Activated naive CD4-positive, alpha-beta T cell treated with anti-CD3 and anti-CD28 coated beads for 36 hours (primary cell): Measurements from ENCODE around the gene PDE6G. TPM values are rescaled to one million over a fixed set of nuclear protein-coding genes. Genes with fewer than 3 reads are reported as not detected.

ENCODE experiments used
- CTCF ChIA-PET: fragments of 350-600 bp; sonication (Branson Sonifier 250); formaldehyde crosslinking; loops from one replicate; lab custom pipeline; 2021; ENCODE audit warnings: antibody characterized with exemption; lab: Charles Lee
- DNase-seq: peaks from one replicate; pipeline ENCODE4 v3.0.0-alpha.2; 2020
- H3K27ac Mint-ChIP-seq: one replicate; pipeline ENCODE4 v1.8.0; 2021; ENCODE audit warnings: mild to moderate bottlenecking, mixed read lengths
- H3K27me3 Mint-ChIP-seq: one replicate; pipeline ENCODE4 v1.8.0; 2021; ENCODE audit warnings: low read depth, mixed read lengths
- H3K36me3 Mint-ChIP-seq: one replicate; pipeline ENCODE4 v1.8.0; 2021; ENCODE audit warnings: low read depth, mixed read lengths
- H3K4me1 Mint-ChIP-seq: one replicate; pipeline ENCODE4 v1.8.0; 2021; ENCODE audit warnings: low read depth, mixed read lengths
- H3K4me3 Mint-ChIP-seq: one replicate; pipeline ENCODE4 v1.8.0; 2021; ENCODE audit warnings: mild to moderate bottlenecking, moderate library complexity, mixed read lengths
- H3K9me3 Mint-ChIP-seq: one replicate; pipeline ENCODE4 v1.8.0; 2021; ENCODE audit warnings: mixed read lengths
- intact Hi-C: fragments of 100-400 bp; cut with micrococcal nuclease; formaldehyde crosslinking; loops from one replicate; pipeline ENCODE4 v1.15.1; 2023
- total RNA-seq, 2 experiments: library from RNA; stranded (reverse); gene quantifications; one replicate each; pipeline ENCODE4 v1.2.3, GENCODE V29; 2021

Gene PDE6G
- total RNA-seq, 2 experiments from 2014 or later: 0.83 to 0.89 TPM

DNA sequence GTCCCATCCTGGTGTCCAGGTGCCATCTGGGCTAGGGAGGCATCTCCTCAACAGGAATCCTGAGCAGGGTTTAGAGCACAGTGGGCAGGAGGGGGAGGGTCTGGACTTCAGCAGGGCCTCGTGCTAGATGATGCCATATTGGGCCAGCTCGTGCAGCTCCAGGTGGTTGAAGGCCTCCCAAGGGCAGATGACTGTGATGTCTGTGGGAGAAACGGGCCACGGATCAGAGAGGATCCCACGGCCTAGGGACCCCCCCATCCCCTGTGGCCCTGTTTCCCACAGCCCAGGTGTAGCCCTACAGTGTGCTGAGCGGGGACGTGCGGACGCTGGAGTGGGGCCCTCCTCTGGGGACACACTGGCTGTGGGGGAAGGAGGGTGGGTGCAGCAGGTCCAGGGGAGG lies 5.4 kb downstream of the PDE6G start:
- H3K27me3 Mint-ChIP-seq: peaks cover 26% of the 10 kb centered on the region

DNA sequence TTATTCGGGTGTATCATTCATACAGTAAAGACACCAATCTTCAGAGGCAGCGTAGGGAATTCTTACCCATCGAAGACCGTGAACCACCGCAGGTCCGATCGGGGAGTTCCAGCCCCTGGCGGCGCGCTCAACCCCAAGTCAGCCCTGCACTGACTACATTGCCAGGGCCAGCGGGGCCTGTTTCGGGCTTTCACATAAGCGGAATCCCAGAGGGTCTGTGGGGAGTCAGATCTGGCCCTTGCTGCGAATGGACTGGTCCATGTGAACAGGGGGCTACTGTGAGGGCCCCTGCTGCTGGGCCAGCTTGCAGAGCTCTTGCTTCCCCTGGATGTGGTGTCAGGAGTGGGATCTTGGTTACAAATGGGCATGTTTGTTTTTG lies 7.6 kb downstream of the PDE6G start:
- no peak for DNase-seq
- no peaks in the 10 kb centered on the region for H3K36me3 Mint-ChIP-seq
- no peaks in the 10 kb centered on the region for H3K9me3 Mint-ChIP-seq
- H3K4me1 Mint-ChIP-seq: peaks cover 7% of the 10 kb centered on the region
- H3K27ac Mint-ChIP-seq: no peak overlapping the region
- CTCF ChIA-PET: no interaction called here
- intact Hi-C loops: no loop called here
- peaks cover 26% of the 10 kb centered on the region for H3K27me3 Mint-ChIP-seq
- no peak overlapping the region for H3K4me3 Mint-ChIP-seq

More for the DNA sequence above, 5.4 kb downstream of the PDE6G start:
- intact Hi-C loops: no loop called here
- CTCF ChIA-PET: interaction anchor here (0.8 kb wide), 1 partner anchor 15 kb away, joined by 3 read pairs; no protein-coding TSS in a partner anchor
- no peak overlapping the region for H3K27ac Mint-ChIP-seq
- H3K9me3 Mint-ChIP-seq: no peaks in the 10 kb centered on the region
- no peak overlapping the region for H3K4me3 Mint-ChIP-seq
- no peaks in the 10 kb centered on the region for H3K36me3 Mint-ChIP-seq
- DNase-seq: no peak
- H3K4me1 Mint-ChIP-seq: peaks cover 7% of the 10 kb centered on the region

DNA sequence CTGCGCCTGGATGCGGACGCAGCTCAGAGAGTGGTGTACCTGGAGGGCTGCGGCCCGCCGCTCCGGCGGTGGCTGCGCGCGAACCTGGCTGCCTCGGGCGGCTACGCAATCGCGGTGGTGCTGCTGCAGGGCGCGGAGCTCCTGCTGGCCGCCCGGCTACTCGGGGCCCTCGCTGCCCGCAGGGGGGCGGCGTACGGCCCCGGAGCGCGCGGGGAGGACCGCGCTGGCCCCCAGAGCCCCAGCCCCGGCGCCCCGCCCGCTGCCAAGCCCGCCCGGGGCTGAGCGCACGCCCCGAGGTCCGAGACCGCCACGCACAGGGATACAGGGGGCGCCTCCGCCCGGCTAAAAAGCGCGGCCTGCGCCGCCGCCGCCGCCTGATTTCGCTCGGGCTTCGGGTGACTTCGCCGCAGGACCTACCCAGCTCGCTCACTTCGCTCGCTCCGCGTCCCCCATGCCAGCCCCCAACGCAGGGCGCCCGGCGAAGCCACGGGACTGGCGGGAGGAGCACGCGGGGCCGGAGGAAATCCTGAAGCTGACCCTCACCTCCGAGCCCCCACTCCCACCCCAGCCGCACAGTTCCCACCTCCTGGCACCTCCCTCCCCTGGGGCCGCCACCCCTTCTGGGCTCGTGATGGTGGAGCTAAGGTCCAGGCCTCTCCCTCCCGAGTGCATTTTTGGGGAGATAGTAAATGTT lies 8.2 kb downstream of the PDE6G start:
- Mint-ChIP-seq H3K9me3 (no peaks in the 10 kb centered on the region), H3K4me3 (no peak overlapping the region), H3K27ac (no peak overlapping the region), H3K36me3 (no peaks in the 10 kb centered on the region), H3K27me3 (peaks cover 23% of the 10 kb centered on the region), H3K4me1 (peaks cover 2% of the 10 kb centered on the region)
- CTCF ChIA-PET: interaction anchor here (0.5 kb wide), 1 partner anchor 82 kb away, joined by 3 read pairs; no protein-coding TSS in a partner anchor
- intact Hi-C loops: no loop called here
- no peak for DNase-seq

DNA sequence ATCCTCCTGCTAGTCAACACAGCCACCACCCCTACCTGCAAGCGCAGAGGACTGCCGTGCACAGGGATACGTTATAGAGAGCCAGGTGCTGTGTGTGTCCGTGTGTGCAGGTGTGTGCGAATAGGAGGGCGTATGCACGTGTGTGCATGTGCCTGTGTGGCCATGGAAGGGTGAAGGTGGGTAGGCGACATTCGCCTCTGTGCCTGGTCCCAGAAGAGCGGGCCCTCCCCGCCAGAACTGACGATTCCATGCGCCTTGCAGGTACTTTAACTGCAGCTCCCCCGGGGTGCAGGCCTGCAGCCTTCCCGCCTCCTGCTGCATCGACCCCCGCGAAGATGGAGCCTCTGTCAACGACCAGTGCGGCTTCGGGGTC lies 8.7 kb downstream of the PDE6G start:
- no peaks in the 10 kb centered on the region for H3K4me1 Mint-ChIP-seq
- H3K9me3 Mint-ChIP-seq: no peaks in the 10 kb centered on the region
- CTCF ChIA-PET: interaction anchor here (0.5 kb wide), 1 partner anchor 82 kb away, joined by 3 read pairs; no protein-coding TSS in a partner anchor
- no peak overlapping the region for H3K27ac Mint-ChIP-seq
- peaks cover 23% of the 10 kb centered on the region for H3K27me3 Mint-ChIP-seq
- intact Hi-C loops: no loop called here
- no peak for DNase-seq
- no peaks in the 10 kb centered on the region for H3K36me3 Mint-ChIP-seq
- H3K4me3 Mint-ChIP-seq: no peak overlapping the region

DNA sequence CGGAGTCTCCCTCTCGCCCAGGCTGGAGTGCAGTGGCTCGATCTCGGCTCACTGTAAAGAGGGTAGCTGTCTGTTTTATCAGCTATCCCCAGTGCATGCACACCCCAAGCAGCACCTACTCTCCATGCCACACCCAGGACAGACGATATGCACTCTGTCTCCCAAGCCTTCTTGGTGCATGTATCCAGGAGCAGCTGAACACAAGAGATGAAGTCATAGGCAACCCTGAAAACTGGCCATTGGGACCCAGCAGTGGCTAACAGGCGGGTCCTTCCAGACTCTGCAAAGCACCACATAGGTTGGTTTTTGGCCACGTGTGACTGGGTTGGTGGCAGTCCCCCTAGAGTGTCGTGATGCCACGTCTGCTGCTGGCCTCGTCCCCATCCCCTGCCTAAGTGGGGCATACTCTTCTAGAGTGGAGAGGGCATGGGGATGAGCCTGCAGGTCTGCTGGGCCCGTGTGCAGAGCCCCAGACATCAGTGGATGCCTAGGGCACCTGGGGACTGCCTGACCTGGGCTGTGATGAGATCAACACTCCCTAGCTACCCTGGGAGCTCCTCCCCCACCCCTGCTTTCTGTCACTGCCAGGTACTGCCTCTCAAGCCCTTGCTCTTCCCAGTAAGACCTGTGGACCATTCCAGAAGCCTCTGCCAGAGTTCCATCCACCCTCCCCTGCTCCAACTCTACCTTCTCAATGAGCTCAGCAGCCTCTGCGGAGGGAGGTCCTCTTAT lies 9.3 kb downstream of the PDE6G start:
- no peak for DNase-seq
- Mint-ChIP-seq H3K36me3 (no peaks in the 10 kb centered on the region), H3K27ac (no peak overlapping the region), H3K27me3 (peaks cover 23% of the 10 kb centered on the region), H3K9me3 (no peaks in the 10 kb centered on the region), H3K4me1 (no peaks in the 10 kb centered on the region), H3K4me3 (no peak overlapping the region)
- intact Hi-C loops: no loop called here
- CTCF ChIA-PET: interaction anchor here (0.5 kb wide), 1 partner anchor 83 kb away, joined by 3 read pairs; no protein-coding TSS in a partner anchor

DNA sequence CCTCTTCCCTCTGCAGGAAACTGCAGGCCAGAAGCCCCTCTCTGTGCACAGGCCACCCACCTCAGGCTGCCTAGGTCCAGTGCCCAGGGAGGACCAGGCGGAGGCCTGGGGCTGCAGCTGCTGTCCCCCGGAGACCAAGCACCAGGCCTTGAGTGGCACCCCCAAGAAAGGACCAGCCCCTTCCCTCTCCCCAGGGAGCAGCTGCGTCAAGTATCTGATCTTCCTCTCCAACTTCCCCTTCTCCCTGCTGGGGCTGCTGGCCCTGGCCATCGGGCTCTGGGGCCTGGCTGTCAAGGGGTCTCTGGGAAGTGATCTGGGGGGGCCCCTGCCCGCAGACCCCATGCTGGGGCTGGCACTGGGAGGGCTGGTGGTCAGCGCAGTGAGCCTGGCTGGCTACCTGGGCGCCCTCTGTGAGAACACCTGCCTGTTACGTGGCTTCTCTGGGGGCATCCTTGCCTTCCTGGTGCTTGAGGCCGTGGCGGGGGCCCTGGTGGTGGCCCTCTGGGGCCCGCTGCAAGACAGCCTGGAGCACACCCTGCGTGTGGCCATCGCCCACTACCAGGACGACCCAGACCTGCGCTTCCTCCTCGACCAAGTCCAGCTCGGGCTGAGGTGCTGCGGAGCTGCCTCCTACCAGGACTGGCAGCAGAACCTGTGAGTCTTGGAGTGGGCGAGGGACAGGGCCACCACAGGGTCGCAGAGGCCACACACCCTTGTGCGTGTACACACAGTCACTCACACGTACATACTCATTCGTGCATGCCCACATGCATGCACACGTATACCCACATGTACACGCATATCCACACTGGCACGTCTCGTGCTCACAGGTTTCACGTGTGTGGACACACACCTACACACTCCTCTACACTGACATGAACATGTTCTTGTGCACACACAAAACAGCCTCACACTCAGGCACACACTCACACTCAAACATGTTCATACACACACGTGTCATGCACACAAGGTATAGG lies 11.1 kb downstream of the PDE6G start:
- Mint-ChIP-seq H3K4me3 (no peak overlapping the region), H3K9me3 (no peaks in the 10 kb centered on the region), H3K27me3 (peaks cover 18% of the 10 kb centered on the region), H3K36me3 (no peaks in the 10 kb centered on the region), H3K4me1 (no peaks in the 10 kb centered on the region), H3K27ac (no peak overlapping the region)
- CTCF ChIA-PET: no interaction called here
- intact Hi-C loops: no loop called here
- no peak for DNase-seq

DNA sequence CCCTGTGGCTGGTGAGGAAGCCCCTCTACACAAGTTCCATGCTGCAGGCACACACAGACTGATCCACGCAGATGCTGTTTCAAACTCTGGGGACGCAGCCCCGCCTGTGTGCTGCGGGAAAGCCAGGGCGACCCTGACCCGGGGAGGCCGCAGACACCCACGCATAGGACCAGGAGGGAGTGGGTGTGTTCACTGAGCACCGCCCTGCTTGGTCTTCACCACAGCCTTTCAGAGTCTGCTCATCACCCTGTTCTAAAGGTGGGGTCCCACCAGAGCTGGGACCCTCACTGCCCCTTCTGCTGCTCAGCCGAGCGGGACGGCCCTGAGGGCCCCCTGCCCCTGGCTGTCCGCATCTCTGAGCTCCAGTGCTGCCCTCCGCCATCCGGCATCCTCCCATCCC lies 11.8 kb downstream of the PDE6G start:
- H3K9me3 Mint-ChIP-seq: no peaks in the 10 kb centered on the region
- no peaks in the 10 kb centered on the region for H3K4me1 Mint-ChIP-seq
- CTCF ChIA-PET: no interaction called here
- peaks cover 13% of the 10 kb centered on the region for H3K27me3 Mint-ChIP-seq
- intact Hi-C loops: no loop called here
- no peak overlapping the region for H3K4me3 Mint-ChIP-seq
- H3K36me3 Mint-ChIP-seq: no peaks in the 10 kb centered on the region
- H3K27ac Mint-ChIP-seq: no peak overlapping the region
- DNase-seq: no peak

DNA sequence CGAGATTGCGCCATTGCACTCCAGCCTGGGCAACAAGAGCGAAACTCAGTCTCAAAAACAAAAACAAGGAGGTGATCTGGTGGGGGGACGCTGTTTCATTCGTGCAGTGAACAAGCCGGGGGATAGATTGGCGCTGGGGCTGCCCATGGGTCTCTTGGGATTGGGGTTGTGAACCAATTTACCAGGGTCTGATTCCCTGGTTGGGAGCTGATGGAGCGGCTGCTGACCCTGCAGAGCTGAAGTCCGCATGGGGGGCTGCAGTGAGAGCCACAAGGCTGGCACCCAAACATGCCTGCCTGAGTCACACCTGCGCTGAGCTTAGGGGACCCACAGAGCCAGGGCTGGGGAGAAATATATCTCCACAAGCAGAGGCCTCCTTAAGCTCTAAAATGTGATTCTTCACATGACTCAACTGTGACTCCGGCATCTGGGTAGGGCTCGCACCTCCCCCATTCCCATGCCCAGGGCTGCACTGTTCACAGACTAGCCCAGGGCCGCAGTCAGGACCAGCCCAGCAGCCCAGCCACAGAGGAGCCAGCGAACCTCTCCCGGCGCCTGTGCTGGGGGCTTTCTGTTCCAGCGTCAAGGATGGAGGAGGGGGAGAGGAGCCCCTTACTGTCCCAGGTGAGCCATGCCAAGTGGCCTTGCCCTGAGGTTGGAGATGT lies 14.4 kb downstream of the PDE6G start:
- no peaks in the 10 kb centered on the region for H3K27me3 Mint-ChIP-seq
- DNase-seq: no peak
- no peak overlapping the region for H3K27ac Mint-ChIP-seq
- no peak overlapping the region for H3K4me3 Mint-ChIP-seq
- intact Hi-C loops: no loop called here
- H3K9me3 Mint-ChIP-seq: no peaks in the 10 kb centered on the region
- no peaks in the 10 kb centered on the region for H3K36me3 Mint-ChIP-seq
- H3K4me1 Mint-ChIP-seq: peaks cover 3% of the 10 kb centered on the region
- CTCF ChIA-PET: no interaction called here

DNA sequence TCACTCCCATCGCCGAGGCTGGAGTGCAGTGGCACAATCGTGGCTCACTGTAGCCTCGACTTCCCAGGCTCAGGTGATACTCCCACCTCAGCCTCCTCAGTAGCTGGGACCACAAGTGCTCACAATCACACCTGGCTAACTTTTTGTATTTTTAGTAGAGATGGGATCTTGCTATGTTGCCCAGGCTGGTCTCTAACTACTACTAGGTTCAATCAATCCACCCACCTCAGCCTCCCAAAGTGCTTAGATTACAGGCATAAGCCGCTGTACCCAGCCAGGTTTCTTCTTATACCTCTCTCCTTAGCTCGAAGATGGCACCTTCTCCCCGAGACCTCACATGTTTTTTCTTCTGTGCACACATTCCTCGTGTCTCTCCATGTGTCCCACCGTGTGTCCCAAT lies 16.3 kb downstream of the PDE6G start:
- CTCF ChIA-PET: no interaction called here
- no peak for DNase-seq
- H3K27ac Mint-ChIP-seq: no peak overlapping the region
- no peak overlapping the region for H3K4me3 Mint-ChIP-seq
- H3K27me3 Mint-ChIP-seq: no peaks in the 10 kb centered on the region
- H3K4me1 Mint-ChIP-seq: peaks cover 14% of the 10 kb centered on the region
- H3K9me3 Mint-ChIP-seq: no peaks in the 10 kb centered on the region
- no peaks in the 10 kb centered on the region for H3K36me3 Mint-ChIP-seq
- intact Hi-C loops: no loop called here

DNA sequence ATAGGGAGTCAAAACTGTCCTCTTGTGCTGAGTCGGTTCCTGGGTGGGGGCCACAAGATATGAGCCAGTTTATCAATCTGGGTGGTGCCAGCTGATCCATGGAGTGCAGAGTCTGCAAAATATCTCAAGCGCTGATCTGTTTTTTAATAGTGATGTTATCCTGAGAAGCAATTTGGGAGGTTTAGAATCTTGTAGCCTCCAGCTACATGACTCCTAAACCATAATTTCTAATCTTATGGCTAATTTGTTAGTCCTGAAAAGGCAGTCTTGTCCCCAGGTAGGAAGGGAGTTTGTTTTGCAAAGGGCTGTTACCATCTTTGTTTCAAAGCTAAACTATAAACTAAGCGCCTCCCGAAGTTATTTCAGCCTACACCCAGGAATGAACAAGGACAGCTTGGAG lies 17.7 kb downstream of the PDE6G start:
- CTCF ChIA-PET: no interaction called here
- Mint-ChIP-seq H3K4me3 (no peak overlapping the region), H3K27me3 (no peaks in the 10 kb centered on the region), H3K4me1 (peaks cover 20% of the 10 kb centered on the region), H3K36me3 (peaks cover 1% of the 10 kb centered on the region), H3K9me3 (no peaks in the 10 kb centered on the region), H3K27ac (no peak overlapping the region)
- no peak for DNase-seq
- intact Hi-C loops: no loop called here

DNA sequence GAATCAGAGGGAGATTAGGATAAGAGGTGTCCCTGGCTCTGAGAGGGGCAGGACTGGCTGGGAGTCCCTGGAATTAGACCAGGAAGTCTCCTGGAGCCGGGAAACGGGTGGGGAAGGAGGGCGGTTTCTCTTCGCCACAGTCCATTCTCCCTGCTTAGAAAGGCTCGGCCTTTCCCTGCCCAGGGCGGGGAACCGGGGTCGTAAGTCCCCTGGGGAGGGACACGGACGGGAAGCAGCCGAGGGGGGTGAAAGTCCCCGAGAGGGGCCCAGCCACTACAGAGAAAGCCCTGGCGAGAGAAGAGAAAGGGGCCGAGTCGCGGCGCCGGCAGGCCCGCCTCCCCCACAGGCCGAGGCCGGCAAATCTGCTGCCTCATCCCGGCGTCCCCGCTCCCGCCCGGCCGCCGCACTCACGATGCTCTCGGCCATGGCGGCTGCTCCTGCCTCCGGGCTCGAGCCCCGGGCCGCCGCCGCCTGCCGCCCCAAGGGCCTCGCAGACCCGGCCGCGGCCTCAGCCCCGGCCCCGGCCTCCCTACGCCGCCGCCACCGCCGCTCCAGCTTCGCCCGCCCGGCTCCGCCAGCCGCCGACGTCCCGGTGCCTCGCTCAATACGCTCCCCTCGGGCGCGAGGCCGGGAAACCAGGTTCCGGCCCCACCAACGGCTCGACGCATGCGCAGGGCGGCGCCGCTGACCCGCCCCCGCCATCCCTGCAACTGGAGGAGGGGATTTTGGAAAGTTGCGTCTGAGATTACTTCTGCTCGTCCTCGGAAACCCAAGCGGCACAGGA lies 19.6 kb downstream of the PDE6G start, which contains the start of the genes NPLOC4 and TSPAN10:
NPLOC4 (minus strand) TSS at position 608 of the 784 bp plus-strand sequence; CDS start at position 426, 182 bp downstream.
TSPAN10 (plus strand) TSS at position 692 of the 784 bp plus-strand sequence. CDS start 5,217 bp downstream, outside the sequence.
- H3K9me3 Mint-ChIP-seq: no peaks in the 10 kb centered on the region
- peak within 1 kb of the TSS; percentile 79 for H3K27ac Mint-ChIP-seq
- intact Hi-C loops: loop anchor here (2.0 kb wide), 1 partner anchor 30 kb away; the partner anchor contains the start of genes CCDC137 and OXLD1
- peak; percentile 85 for DNase-seq
- no peaks in the 10 kb centered on the region for H3K27me3 Mint-ChIP-seq
- peaks cover 3% of the 10 kb centered on the region for H3K36me3 Mint-ChIP-seq
- H3K4me3 Mint-ChIP-seq: peak within 1 kb of the TSS; percentile 93
- CTCF ChIA-PET: no interaction called here
- H3K4me1 Mint-ChIP-seq: peaks cover 26% of the 10 kb centered on the region
